ENCODE results near the gene PTK6. TPM values are rescaled to one million over a fixed set of nuclear protein-coding genes. Genes with fewer than 3 reads are reported as not detected.

Gene PTK6
- total and polyA plus RNA-seq, 12 donors = 0.03 to 0.28 (median 0.06) TPM; not detected in 9

DNA sequence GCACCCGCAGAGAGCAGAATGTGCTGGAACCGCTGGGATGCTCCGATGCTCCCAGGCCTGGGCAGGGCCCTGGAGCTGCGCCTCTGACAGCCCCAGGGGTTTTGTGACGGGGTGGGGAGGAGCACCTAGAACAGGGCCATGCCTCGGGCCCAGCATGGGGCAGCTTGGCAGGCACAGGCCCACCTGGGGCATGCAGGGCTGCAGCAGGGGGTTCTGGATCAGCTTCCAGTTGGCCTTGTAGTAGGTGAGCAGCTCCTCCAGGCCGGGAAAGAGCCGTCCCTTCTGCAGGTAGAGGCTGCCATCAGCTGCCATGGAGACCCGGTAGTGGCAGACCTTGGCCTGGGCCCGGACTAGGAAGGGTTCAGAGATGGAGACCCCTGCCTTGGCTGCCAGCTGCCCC is 6.0 kb upstream of the PTK6 start:
- WGBS, 2 donors = 89 to 95% methylated on average over 10 of the region's 10 CpGs
- intact Hi-C loops (cut with DNase I) = loop anchor here in 1 of 10 donors (10.0 kb wide), 1 partner anchor 342 kb away; no protein-coding TSS in a partner anchor
- H3K4me1 ChIP-seq = peaks cover 0 to 8% (median 5%) of the 10 kb centered on the region in 9 donors
- TF ChIP-seq, protein P1, sequence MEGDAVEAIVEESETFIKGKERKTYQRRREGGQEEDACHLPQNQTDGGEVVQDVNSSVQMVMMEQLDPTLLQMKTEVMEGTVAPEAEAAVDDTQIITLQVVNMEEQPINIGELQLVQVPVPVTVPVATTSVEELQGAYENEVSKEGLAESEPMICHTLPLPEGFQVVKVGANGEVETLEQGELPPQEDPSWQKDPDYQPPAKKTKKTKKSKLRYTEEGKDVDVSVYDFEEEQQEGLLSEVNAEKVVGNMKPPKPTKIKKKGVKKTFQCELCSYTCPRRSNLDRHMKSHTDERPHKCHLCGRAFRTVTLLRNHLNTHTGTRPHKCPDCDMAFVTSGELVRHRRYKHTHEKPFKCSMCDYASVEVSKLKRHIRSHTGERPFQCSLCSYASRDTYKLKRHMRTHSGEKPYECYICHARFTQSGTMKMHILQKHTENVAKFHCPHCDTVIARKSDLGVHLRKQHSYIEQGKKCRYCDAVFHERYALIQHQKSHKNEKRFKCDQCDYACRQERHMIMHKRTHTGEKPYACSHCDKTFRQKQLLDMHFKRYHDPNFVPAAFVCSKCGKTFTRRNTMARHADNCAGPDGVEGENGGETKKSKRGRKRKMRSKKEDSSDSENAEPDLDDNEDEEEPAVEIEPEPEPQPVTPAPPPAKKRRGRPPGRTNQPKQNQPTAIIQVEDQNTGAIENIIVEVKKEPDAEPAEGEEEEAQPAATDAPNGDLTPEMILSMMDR (IDR thresholded peaks at IDR 0.05) = no peak
- H3K36me3 ChIP-seq = no peaks in the 10 kb centered on the region
- H3K9me3 ChIP-seq = no peaks in the 10 kb centered on the region
- no peak overlapping the region for H3K4me3 ChIP-seq
- ATAC-seq (no peak), DNase-seq (no peak)
- peaks cover 0 to 31% (median 15%) of the 10 kb centered on the region in 7 donors for H3K27me3 ChIP-seq
- H3K27ac ChIP-seq = no peak overlapping the region

DNA sequence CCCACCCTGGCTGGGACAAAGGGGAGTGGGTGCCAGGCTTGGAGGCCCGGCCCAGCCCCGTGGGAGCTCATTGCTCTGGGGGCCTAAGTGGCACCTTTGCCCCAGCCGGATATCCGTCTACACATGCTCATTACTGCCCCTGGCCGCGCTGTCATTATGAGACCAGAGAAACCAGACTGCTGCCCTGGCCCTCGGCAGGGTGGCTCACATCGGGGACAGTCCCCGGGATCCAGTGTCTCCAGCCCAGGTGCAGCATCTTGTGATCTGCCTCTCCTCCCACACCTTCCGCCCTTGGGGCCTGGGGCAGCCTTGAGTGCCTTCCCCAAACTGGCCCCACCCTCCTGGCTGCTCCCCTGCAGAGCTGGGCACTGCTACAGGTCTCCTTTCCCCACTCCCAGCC is 5.5 kb upstream of the PTK6 start:
- WGBS, 2 donors = 83 to 87% methylated on average over 10 of the region's 10 CpGs
- Histone ChIP-seq H3K27me3 (peaks cover 0 to 27% (median 11%) of the 10 kb centered on the region in 7 donors), H3K36me3 (no peaks in the 10 kb centered on the region), H3K4me3 (no peak overlapping the region), H3K27ac (no peak overlapping the region), H3K9me3 (no peaks in the 10 kb centered on the region), H3K4me1 (peaks cover 0 to 13% (median 8%) of the 10 kb centered on the region in 9 donors)
- no peak for ATAC-seq
- TF ChIP-seq, protein P1 (IDR thresholded peaks at IDR 0.05) = no peak
- DNase-seq = no peak
- intact Hi-C loops (cut with DNase I) = loop anchor here in 1 of 10 donors (10.0 kb wide), 1 partner anchor 342 kb away; no protein-coding TSS in a partner anchor

DNA sequence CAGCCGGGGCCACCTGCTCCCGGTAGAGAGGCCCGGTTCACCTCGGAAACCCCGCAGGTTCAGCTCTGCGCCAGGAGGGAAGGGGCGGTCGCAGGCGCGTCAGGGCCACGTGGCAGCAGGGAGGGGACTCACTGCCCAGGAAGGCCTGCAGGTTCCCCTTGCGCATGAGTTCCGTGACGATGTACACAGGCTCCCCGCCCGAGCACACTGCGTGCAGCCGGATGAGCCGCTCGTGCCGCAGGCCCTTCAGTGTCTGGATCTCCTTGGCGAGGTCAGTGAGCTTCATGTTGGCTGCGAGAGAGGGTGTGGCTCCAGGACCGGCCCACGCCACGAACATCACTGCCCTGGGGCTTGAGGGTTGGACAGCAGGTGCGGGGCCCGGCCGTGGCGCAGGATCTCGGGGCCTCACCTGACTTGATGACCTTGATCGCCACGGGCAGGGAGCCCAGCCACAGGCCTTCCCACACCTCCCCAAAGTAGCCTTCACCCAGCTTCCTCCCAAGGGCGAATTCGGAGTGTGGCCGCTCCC is 4.9 kb upstream of the PTK6 start:
- ATAC-seq (no peak), DNase-seq (no peak)
- TF ChIP-seq, protein P1 (IDR thresholded peaks at IDR 0.05) = no peak
- no peaks in the 10 kb centered on the region for H3K9me3 ChIP-seq
- intact Hi-C loops (cut with DNase I) = loop anchor here in 1 of 10 donors (10.0 kb wide), 1 partner anchor 343 kb away; no protein-coding TSS in a partner anchor
- H3K4me1 ChIP-seq = peaks cover 0 to 19% (median 10%) of the 10 kb centered on the region in 9 donors
- H3K27me3 ChIP-seq = peaks cover 0 to 21% (median 5%) of the 10 kb centered on the region in 7 donors
- WGBS, 2 donors = 84 to 87% methylated on average over 36 of the region's 36 CpGs
- H3K27ac ChIP-seq = no peak overlapping the region
- no peak overlapping the region for H3K4me3 ChIP-seq
- H3K36me3 ChIP-seq = no peaks in the 10 kb centered on the region

DNA sequence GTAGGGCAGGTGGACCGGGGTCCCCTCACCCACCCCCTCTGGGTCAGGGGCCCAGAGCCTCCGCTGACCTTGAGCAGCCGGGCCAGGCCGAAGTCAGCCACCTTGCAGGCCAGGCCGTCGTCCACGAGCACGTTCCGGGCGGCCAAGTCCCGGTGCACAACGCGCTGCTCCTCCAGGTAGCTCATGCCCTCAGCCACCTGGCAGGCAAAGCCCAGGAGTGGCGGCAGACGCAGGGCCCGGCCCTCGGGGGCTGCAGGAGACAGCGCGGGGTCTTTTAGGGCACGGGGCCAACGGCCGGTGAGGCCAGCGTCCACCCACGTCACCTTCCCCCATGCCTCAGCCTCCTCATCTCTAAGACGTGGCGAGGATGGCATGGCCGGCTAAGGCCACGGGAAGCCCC is 4.2 kb upstream of the PTK6 start:
- Histone ChIP-seq H3K9me3 (no peaks in the 10 kb centered on the region), H3K27ac (no peak overlapping the region), H3K36me3 (no peaks in the 10 kb centered on the region), H3K4me3 (no peak overlapping the region), H3K4me1 (peaks cover 0 to 26% (median 10%) of the 10 kb centered on the region in 9 donors), H3K27me3 (peaks cover 0 to 14% (median 1%) of the 10 kb centered on the region in 7 donors)
- 91 to 93% methylated on average over 20 to 28 of the region's 28 CpGs for WGBS, 2 donors
- no peak for ATAC-seq
- intact Hi-C loops (cut with DNase I) = loop anchor here in 2 of 10 donors (2.0 to 10.0 kb wide), 2 partner anchors 343 to 433 kb away; no protein-coding TSS in a partner anchor
- DNase-seq = no peak
- TF ChIP-seq, protein P1 (IDR thresholded peaks at IDR 0.05) = no peak
